ENCODE data around the gene NOVA2. TPM values are rescaled to one million over a fixed set of nuclear protein-coding genes. Genes with fewer than 3 reads are reported as not detected.

Gene NOVA2
- total and polyA plus RNA-seq, 2 of the 8 experiments (the other 6 are each of a cell fraction or from before 2014, with no cell fraction given): 3.2 to 24.6 TPM

GRCh38 chr19:45994456-45994997 lies 20.9 kb upstream of the NOVA2 start:
- Histone ChIP-seq H2AK5ac (ENCODE audit: low read depth, low read length) (no peak overlapping the region), H2AFZ (ENCODE audit: low read length) (peak overlapping the region; percentile 79; the same call in 1 of the 2 replicates), H2BK15ac (ENCODE audit: low read length) (no peak overlapping the region), H3K56ac (replicated peaks; ENCODE audit: insufficient read length, low read depth, low read length) (no peak overlapping the region), H3K36me3 (ENCODE audit: control insufficient read depth in 2 of 4, insufficient read depth in 4 of 4, low read length in 3 of 4) (0 out of 8 replicates have a peak, but pooled peaks cover 0 to 6% (median 0%) of the 10 kb centered on the region in 4 experiments), H4K20me1 (replicated peaks in 1 of 2; ENCODE audit: control insufficient read depth in 1 of 2, insufficient read depth in 2 of 2, low read length in 2 of 2) (no peaks in the 10 kb centered on the region), H3K9ac (replicated peaks in 1 of 4; ENCODE audit: extremely low read depth in 1 of 4, low read depth in 3 of 4, low read length in 3 of 4) (peak overlapping the region in 2 of 4 experiments; percentile 20 to 64; a peak in 4 of 7 replicates), H3K9me3 (ENCODE audit: insufficient read depth in 2 of 2, low read depth in 1 of 2, low read length in 1 of 2) (no peaks in the 10 kb centered on the region), H3K4ac (replicated peaks; ENCODE audit: insufficient read length, low read depth, low read length) (no peak overlapping the region), H3K14ac (ENCODE audit: insufficient read length) (no peak overlapping the region), H3K4me3 (ENCODE audit: extremely low read depth in 1 of 4, insufficient read depth in 2 of 4, low read depth in 3 of 4, low read length in 4 of 4) (peak overlapping the region; percentile 52 to 69 (median 61); a peak in 7 of 8 replicates), H3K27ac (ENCODE audit: low read depth, low read length) (no peak overlapping the region), H3K23ac (ENCODE audit: insufficient read length) (no peak overlapping the region), H4K8ac (ENCODE audit: extremely low read depth, insufficient read depth, low read length) (no peak overlapping the region), H3K23me2 (ENCODE audit: low read depth, low read length) (peaks cover 3% of the 10 kb centered on the region), H3K79me1 (ENCODE audit: low read depth, low read length) (peaks cover 5% of the 10 kb centered on the region; the same call in 1 of the 2 replicates), H2BK20ac (ENCODE audit: low read length) (no peak overlapping the region), H3K4me1 (replicated peaks in 1 of 4; ENCODE audit: control insufficient read depth in 3 of 4, insufficient read depth in 4 of 4, low read length in 3 of 4) (peaks cover 0 to 6% (median 4%) of the 10 kb centered on the region in 4 experiments; a peak in 5 of 7 replicates), H2BK12ac (ENCODE audit: low read depth, low read length) (no peak overlapping the region), H4K5ac (ENCODE audit: insufficient read length, low read depth, low read length) (no peak overlapping the region), H3K79me2 (ENCODE audit: control insufficient read depth in 1 of 2, insufficient read depth in 2 of 2, low read length in 2 of 2) (peaks cover 0 to 9% of the 10 kb centered on the region in 2 experiments; a peak in 2 of 4 replicates), H2BK120ac (replicated peaks; ENCODE audit: low read depth, low read length) (no peak overlapping the region), H3K18ac (ENCODE audit: extremely low read depth, low read length) (no peak overlapping the region), H3K4me2 (ENCODE audit: insufficient read depth in 1 of 2, low read depth in 2 of 2, low read length in 2 of 2) (peak overlapping the region; percentile 65 to 95), H4K91ac (replicated peaks; ENCODE audit: insufficient read length, low read length) (no peak overlapping the region), H2BK5ac (ENCODE audit: low read depth, low read length) (no peak overlapping the region), H3K27me3 (replicated peaks in 1 of 4; ENCODE audit: control insufficient read depth in 3 of 4, extremely low read depth in 1 of 4, insufficient read depth in 3 of 4, low read length in 3 of 4) (no peaks in the 10 kb centered on the region)
- DNase-seq (ENCODE audit: low read depth in 1 of 2, low spot score in 2 of 2): no peak
- WGBS, 2 experiments (ENCODE audit: extremely low coverage in 1 of 2, insufficient coverage in 1 of 2, insufficient read length in 1 of 2, insufficient replicate concordance in 2 of 2, low coverage in 1 of 2, low lambda C conversion rate in 2 of 2, missing lambda C conversion rate in 1 of 2): 25% methylated on average over 8 of the region's 8 CpGs; no CpG with 5 or more reads in 1 of the 2 experiments
- ChIA-PET CTCF (ENCODE audit: partially characterized antibody) (interaction anchor here (0.6 to 1.7 kb wide), 7 partner anchors 11 to 134 kb away, joined by 3 to 5 read pairs (median 4); no protein-coding TSS in a partner anchor), POLR2A (ENCODE audit: partially characterized antibody) (interaction anchor here (0.6 to 1.8 kb wide), 7 partner anchors 9 to 108 kb away, joined by 3 to 9 read pairs (median 3); partner anchors contain the start of gene NOVA2)
- FAIRE-seq: no peak
- no peak for TF ChIP-seq TEAD4 (IDR thresholded peaks at IDR 0.05; ENCODE audit: low read depth, low read length)
- no peak for TF ChIP-seq NRF1 (IDR thresholded peaks at IDR 0.05; ENCODE audit: low read depth, low read length)
- no peak for TF ChIP-seq SP4 (IDR thresholded peaks at IDR 0.05; ENCODE audit: low read length)
- TF ChIP-seq TCF12 (IDR thresholded peaks at IDR 0.05; ENCODE audit: low read depth, low read length): no peak
- TF ChIP-seq SAP30 (IDR thresholded peaks at IDR 0.05; ENCODE audit: insufficient read depth, insufficient replicate concordance, low read length): no peak
- no peak for TF ChIP-seq SIX5 (IDR thresholded peaks at IDR 0.05; ENCODE audit: low read depth, low read length)
- no peak for TF ChIP-seq CTBP2 (IDR thresholded peaks at IDR 0.05; ENCODE audit: borderline replicate concordance, insufficient read depth, insufficient read length, low read length)
- TF ChIP-seq ASH2L (IDR thresholded peaks at IDR 0.05; ENCODE audit: low read length): no peak
- TF ChIP-seq CBX8 (IDR thresholded peaks at IDR 0.05; ENCODE audit: borderline replicate concordance, low read depth, low read length): no peak
- TF ChIP-seq CTCF (IDR thresholded peaks at IDR 0.05; ENCODE audit: control extremely low read depth in 1 of 3, insufficient read depth in 1 of 3, low read depth in 1 of 3, low read length in 3 of 3): no peak
